BLaER1 (cell line): ENCODE results near the gene AHI1.

Experiments used
- H3K27ac ChIP-seq: shearing (Covaris generic); formaldehyde crosslinking; 2 replicates; pipeline ENCODE4 v1.8.1; 2022
- H3K27me3 ChIP-seq: shearing (Covaris generic); formaldehyde crosslinking; 2 replicates; pipeline ENCODE4 v1.8.1; 2022
- H3K36me3 ChIP-seq: shearing (Covaris generic); formaldehyde crosslinking; 2 replicates; pipeline ENCODE4 v1.8.1; 2022
- H3K4me1 ChIP-seq: shearing (Covaris generic); formaldehyde crosslinking; 2 replicates; pipeline ENCODE4 v1.8.1; 2022
- H3K4me2 ChIP-seq: shearing (Covaris generic); formaldehyde crosslinking; 2 replicates; pipeline ENCODE4 v1.8.1; 2022
- H3K4me3 ChIP-seq: shearing (Covaris generic); formaldehyde crosslinking; 2 replicates; pipeline ENCODE4 v1.8.1; 2022
- H3K9ac ChIP-seq: shearing (Covaris generic); formaldehyde crosslinking; 2 replicates; pipeline ENCODE4 v1.8.1; 2022
- H3K9me3 ChIP-seq: shearing (Covaris generic); formaldehyde crosslinking; 2 replicates; pipeline ENCODE4 v1.8.1; 2022
- H4K20me1 ChIP-seq: shearing (Covaris generic); formaldehyde crosslinking; 2 replicates; pipeline ENCODE4 v1.8.1; 2022
- Cebpa-rat ChIP-seq: shearing (Covaris generic); IDR thresholded peaks from 2 replicates; pipeline ENCODE4 v1.8.1; 2022

AHI1 gene

GRCh38 chr6:135497412-135498184, at the start of gene AHI1:
TSS of gene AHI1 (minus strand) at chr6:135497740. CDS start at chr6:135492237, 5,503 bp downstream.
- Histone ChIP-seq H3K4me3 (peak within 1 kb of the TSS; percentile 93), H3K4me1 (peaks cover 24% of the 10 kb centered on the region), H4K20me1 (no peaks in the 10 kb centered on the region), H3K27me3 (no peaks in the 10 kb centered on the region), H3K9me3 (no peaks in the 10 kb centered on the region), H3K36me3 (peaks cover 13% of the 10 kb centered on the region; the same call in 1 of the 2 replicates), H3K27ac (peak within 1 kb of the TSS; percentile 80), H3K9ac (peak within 1 kb of the TSS; percentile 84), H3K4me2 (peak within 1 kb of the TSS; percentile 86)
- no peak for TF ChIP-seq Cebpa-rat

- Histone ChIP-seq H3K9me3 (no peaks in the 10 kb centered on the region), H3K4me1 (no peaks in the 10 kb centered on the region), H4K20me1 (no peaks in the 10 kb centered on the region), H3K36me3 (no peaks in the 10 kb centered on the region), H3K4me2 (no peak overlapping the region), H3K27me3 (no peaks in the 10 kb centered on the region), H3K4me3 (no peak overlapping the region), H3K27ac (no peak overlapping the region), H3K9ac (no peak overlapping the region)
- TF ChIP-seq Cebpa-rat = no peak
Measured at GRCh38 chr6:135546680-135547418, 49.3 kb upstream of the AHI1 start.

GRCh38 chr6:135546206-135546605, 48.7 kb upstream of the AHI1 start:
- Histone ChIP-seq H3K4me2 (no peak overlapping the region), H4K20me1 (no peaks in the 10 kb centered on the region), H3K9ac (no peak overlapping the region), H3K9me3 (no peaks in the 10 kb centered on the region), H3K4me1 (no peaks in the 10 kb centered on the region), H3K36me3 (no peaks in the 10 kb centered on the region), H3K27me3 (no peaks in the 10 kb centered on the region), H3K27ac (no peak overlapping the region), H3K4me3 (no peak overlapping the region)
- TF ChIP-seq Cebpa-rat = no peak

GRCh38 chr6:135540207-135540840, 42.8 kb upstream of the AHI1 start:
- Histone ChIP-seq H3K9ac (no peak overlapping the region), H3K27ac (no peak overlapping the region), H3K4me3 (no peak overlapping the region), H3K4me1 (peaks cover 5% of the 10 kb centered on the region; the same call in 1 of the 2 replicates), H3K9me3 (no peaks in the 10 kb centered on the region), H3K36me3 (no peaks in the 10 kb centered on the region), H3K4me2 (no peak overlapping the region), H4K20me1 (no peaks in the 10 kb centered on the region), H3K27me3 (no peaks in the 10 kb centered on the region)
- TF ChIP-seq Cebpa-rat = no peak

- no peak for TF ChIP-seq Cebpa-rat
- H3K27me3 ChIP-seq = no peaks in the 10 kb centered on the region
- H3K4me3 ChIP-seq = no peak overlapping the region
- H3K4me1 ChIP-seq = peaks cover 5% of the 10 kb centered on the region; the same call in 1 of the 2 replicates
- no peaks in the 10 kb centered on the region for H3K9me3 ChIP-seq
- no peak overlapping the region for H3K9ac ChIP-seq
- no peak overlapping the region for H3K4me2 ChIP-seq
- H3K27ac ChIP-seq = no peak overlapping the region
- no peaks in the 10 kb centered on the region for H4K20me1 ChIP-seq
- no peaks in the 10 kb centered on the region for H3K36me3 ChIP-seq
Measured at GRCh38 chr6:135537741-135538301, 40.3 kb upstream of the AHI1 start.

GRCh38 chr6:135535989-135536414, 38.5 kb upstream of the AHI1 start:
- Histone ChIP-seq H3K27ac (no peak overlapping the region), H3K4me1 (peaks cover 5% of the 10 kb centered on the region; the same call in 1 of the 2 replicates), H4K20me1 (no peaks in the 10 kb centered on the region), H3K9ac (no peak overlapping the region), H3K27me3 (no peaks in the 10 kb centered on the region), H3K4me2 (peak overlapping the region; percentile 20; the same call in 1 of the 2 replicates), H3K36me3 (no peaks in the 10 kb centered on the region), H3K4me3 (no peak overlapping the region), H3K9me3 (no peaks in the 10 kb centered on the region)
- no peak for TF ChIP-seq Cebpa-rat

- no peak overlapping the region for H3K9ac ChIP-seq
- no peak for TF ChIP-seq Cebpa-rat
- no peak overlapping the region for H3K4me3 ChIP-seq
- H3K27me3 ChIP-seq = no peaks in the 10 kb centered on the region
- no peaks in the 10 kb centered on the region for H3K9me3 ChIP-seq
- H4K20me1 ChIP-seq = no peaks in the 10 kb centered on the region
- no peak overlapping the region for H3K27ac ChIP-seq
- H3K4me1 ChIP-seq = peaks cover 5% of the 10 kb centered on the region; the same call in 1 of the 2 replicates
- H3K36me3 ChIP-seq = no peaks in the 10 kb centered on the region
- no peak overlapping the region for H3K4me2 ChIP-seq
Measured at GRCh38 chr6:135534773-135535380, 37.3 kb upstream of the AHI1 start.

- TF ChIP-seq Cebpa-rat = no peak
- Histone ChIP-seq H3K4me3 (no peak overlapping the region), H3K9me3 (no peaks in the 10 kb centered on the region), H3K4me1 (peaks cover 5% of the 10 kb centered on the region; the same call in 1 of the 2 replicates), H3K4me2 (no peak overlapping the region), H3K36me3 (no peaks in the 10 kb centered on the region), H4K20me1 (no peaks in the 10 kb centered on the region), H3K27me3 (no peaks in the 10 kb centered on the region), H3K9ac (no peak overlapping the region), H3K27ac (no peak overlapping the region)
Measured at GRCh38 chr6:135532559-135532958, 35.0 kb upstream of the AHI1 start.

GRCh38 chr6:135531954-135532490, 34.5 kb upstream of the AHI1 start:
- no peaks in the 10 kb centered on the region for H3K27me3 ChIP-seq
- no peaks in the 10 kb centered on the region for H4K20me1 ChIP-seq
- H3K4me1 ChIP-seq = peaks cover 5% of the 10 kb centered on the region; the same call in 1 of the 2 replicates
- H3K9me3 ChIP-seq = no peaks in the 10 kb centered on the region
- no peak overlapping the region for H3K27ac ChIP-seq
- no peak overlapping the region for H3K4me2 ChIP-seq
- no peak overlapping the region for H3K4me3 ChIP-seq
- no peak for TF ChIP-seq Cebpa-rat
- no peaks in the 10 kb centered on the region for H3K36me3 ChIP-seq
- no peak overlapping the region for H3K9ac ChIP-seq
